NCI-H460 (cell line): ENCODE data around the gene STYX. TPM values are rescaled to one million over a fixed set of nuclear protein-coding genes. Genes with fewer than 3 reads are reported as not detected.
"Not testable (repeated sequence)": the region's sequence is repeated elsewhere in the genome, so short reads cannot be mapped to it uniquely, and the experiment has no call there.

Source experiments
- DNase-seq: peaks from one replicate; pipeline ENCODE4 v3.0.0-alpha.2; 2016; ENCODE audit warnings: low read depth; ENCODE audit errors: extremely low read depth
- total RNA-seq: library from RNA; depleted of rRNA; stranded (reverse); fragments of >200 nt; shearing (Covaris generic); gene quantifications from 2 replicates; pipeline ENCODE4 v1.2.3, GENCODE V29; 2014

STYX gene
- total RNA-seq, 1 experiment from 2014 or later: 15.7 TPM

DNA sequence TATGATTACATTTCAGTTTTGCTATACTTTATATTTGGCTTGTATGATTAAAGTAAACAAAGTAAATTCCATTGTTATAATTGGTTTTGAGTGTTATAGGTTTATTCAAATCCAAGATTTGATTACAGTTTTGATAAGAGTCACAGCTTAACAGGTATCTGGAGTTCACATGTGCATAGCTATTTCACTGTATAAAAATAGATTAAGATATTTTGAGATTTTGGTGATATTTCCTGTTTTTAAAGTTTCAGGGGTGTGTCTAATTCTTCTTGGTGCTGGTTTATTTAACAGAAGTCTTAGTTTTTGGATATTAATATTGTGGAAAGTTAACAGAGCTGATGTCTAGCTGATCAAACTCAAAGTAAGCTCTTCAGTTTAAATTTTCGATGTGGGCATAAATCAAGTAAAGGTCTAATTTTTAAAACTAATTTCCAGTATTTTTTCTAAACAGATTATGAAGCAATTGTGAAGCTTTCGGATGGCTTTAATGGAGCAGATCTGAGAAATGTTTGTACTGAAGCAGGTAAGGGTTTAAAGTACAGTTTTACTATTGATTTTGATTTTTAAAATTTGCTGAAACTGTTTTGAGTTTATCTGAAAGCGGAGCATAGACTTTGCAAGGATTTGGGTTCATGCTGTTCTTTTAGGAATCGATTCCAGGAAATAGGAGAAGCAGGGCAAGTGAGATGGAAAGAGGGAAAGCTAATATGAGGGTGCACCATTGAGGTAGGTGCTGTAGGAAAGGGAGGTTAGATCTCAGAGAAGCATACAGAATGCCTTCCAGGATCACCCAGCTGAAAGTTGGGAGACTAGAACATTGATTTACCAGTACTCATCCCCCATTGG, 6.2 kb upstream of the STYX start:
- DNase-seq: no peak

DNA sequence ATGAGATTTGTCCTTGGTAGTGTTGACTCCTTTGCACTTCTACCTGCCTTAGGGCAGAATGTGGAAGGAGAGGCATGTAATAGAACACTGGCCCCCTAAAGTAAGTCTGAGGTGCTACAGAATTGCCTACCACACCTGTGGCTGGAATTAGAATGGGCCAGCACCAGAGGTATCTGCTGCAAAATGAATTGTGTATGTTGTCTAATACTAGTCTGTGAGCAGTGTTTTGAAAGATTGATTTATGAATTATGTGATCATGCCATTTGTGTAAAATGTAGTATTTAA, 5.7 kb upstream of the STYX start:
- no peak for DNase-seq

DNA sequence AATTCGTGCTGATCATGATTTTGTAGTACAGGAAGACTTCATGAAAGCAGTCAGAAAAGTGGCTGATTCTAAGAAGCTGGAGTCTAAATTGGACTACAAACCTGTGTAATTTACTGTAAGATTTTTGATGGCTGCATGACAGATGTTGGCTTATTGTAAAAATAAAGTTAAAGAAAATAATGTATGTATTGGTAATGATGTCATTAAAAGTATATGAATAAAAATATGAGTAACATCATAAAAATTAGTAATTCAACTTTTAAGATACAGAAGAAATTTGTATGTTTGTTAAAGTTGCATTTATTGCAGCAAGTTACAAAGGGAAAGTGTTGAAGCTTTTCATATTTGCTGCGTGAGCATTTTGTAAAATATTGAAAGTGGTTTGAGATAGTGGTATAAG, 2.5 kb upstream of the STYX start:
- DNase-seq: not testable (repeated sequence)

DNA sequence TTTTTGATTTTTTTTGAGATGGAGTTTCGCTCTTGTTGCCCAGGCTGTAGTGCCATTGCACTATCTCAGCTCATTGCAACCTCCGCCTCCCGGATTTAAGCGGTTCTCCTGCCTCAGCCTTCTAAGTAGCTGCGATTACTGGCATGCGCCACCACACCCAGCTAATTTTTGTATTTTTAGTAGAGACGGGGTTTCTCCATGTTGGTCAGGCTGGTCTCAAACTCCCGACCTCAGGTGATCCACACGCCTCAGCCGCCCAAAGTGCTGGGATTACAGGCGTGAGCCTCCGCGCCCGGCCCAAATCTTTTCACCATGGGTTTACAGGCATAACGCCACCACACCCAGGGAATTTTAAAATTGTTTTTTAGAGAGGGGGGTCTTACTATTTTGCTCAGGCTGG, 931 bp upstream of the STYX start:
- DNase-seq: not testable (repeated sequence)

DNA sequence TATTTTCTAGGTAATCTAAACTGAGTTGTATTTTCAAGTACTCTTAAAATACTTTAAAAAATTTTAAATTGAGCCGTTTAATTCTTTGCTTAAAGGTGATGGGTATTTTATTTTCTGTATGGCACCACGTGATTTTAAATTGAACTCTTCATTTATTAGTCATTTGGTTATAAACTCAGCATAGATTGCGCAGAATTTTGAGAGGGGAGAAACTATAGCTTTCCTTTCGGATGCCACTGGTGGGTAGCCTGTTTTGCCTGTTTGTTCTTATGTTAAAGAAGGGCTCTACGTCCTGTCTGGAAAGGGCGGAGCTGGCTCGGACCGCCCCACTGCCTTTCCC, 411 bp upstream of the STYX start:
- DNase-seq: no peak

DNA sequence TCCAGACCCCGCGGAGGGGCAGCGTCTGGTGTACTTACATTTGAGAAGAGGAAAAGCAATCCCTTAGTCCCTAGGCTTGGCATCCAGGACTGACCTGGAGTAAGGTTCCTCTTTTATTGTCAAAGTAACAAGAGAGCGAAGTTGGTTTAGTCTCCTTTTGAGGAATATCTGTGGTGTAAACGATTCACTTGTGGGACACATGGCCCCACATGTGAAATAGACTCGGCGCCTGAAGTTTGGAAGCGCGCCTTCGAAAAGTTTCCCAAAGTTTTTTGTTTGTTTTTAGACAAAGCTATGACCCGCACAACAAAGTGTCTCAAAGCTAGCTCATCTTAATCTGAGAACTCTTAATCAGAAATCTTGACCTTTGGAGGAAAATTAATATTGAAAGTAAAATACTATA, 744 bp downstream of the STYX start:
- DNase-seq: no peak

DNA sequence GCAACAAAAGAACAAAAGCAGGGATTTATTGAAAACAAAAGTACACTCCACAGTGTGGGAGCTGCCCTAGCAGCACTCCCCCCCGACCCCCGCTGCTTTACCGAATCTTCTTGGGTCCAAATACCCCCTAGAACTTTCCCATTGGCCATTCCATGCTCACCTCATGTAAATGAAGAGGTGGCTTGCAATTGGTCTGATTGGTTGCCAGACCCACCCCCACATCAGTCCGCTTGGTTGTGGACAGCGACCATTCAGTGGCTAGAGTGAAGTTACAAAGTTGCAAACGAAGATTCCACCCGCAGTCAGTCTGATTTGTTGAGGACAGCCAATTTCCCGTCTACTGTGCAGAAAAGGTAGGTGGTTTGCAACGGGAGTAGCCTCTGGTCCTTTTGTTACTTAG, 3.9 kb downstream of the STYX start:
- no peak for DNase-seq

DNA sequence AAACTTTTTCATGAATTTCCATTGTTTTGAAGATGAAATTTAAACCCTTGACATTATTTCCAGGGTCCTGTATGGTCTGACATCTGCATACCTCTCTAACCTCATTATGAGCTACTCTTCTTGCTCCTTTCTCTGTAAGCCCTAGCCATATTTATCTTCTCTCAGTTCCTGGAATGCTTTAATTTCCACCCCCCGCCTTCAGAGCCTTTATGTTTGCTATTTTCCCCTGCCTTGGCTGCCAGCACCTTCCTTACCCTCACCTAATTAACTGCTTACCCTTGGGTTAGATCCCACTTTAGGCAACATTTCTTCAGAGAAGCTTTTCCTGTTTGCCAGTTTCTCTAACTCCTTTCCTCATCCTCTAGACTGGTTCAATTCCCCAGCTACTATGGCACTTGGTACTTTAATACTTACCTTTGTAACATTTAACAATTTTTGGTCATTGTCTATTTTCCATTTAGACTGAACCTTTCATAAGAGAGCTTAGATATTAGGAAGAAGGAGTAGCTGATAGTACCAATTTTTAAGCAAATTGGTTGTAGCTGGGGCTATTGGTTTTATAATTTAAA, 6.0 kb downstream of the STYX start:
- DNase-seq: no peak

DNA sequence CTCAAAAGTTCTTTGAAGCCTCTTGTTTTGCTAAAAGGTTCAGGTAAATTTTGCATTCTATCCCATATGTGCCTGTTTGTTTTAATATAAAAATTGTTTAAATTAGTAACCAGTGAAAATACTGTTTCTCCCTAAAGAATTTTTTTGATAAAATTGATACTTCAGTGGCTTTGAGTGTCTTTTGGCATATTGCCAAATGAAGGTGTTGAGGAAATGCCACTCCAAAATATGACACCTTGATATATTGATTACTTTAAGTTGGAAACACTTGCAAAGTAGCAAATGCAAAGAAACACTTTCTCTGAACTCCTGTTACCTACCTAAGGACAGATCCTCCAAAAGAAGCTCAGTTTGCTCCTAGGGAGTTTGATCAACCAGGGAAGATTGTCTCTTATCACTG, 8.4 kb downstream of the STYX start:
- DNase-seq: no peak

DNA sequence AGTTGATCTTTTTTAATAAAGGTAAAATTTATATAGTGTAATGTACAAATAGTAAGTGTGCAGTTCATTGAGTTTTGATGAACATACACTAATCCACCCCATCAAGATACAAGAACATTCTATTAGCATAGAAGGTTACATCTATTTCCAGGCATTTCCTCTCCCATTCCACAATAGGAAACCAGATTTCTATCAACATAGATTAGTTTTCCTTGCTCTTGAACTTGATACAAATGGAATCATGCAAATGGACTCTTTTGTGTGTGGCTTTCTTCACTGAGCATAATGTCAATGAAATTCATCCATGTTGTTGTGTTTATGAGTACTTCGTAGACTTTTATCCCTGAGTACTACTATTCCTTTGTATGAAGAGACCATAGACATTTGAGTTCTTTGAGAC, 10.8 kb downstream of the STYX start:
- no peak for DNase-seq

DNA sequence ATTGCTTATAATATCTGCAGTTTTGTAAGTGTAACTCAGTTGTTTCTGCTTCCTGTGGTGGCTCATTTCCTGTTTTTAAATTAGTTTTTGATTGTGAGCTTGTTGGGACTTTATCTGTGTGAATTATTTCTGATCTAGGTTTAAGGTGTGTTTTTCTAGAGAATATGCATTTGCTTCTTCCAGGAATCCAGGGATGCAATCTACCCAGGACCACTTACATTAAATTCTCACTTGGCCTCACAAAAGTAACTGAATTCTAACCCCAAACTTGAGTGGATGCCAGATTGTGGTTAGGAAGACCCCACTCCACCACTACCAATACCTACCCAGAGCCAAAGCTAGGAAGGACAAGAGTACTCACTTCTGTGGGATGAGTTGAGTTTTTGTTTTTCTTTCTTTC, 11.9 kb downstream of the STYX start:
- no peak for DNase-seq

DNA sequence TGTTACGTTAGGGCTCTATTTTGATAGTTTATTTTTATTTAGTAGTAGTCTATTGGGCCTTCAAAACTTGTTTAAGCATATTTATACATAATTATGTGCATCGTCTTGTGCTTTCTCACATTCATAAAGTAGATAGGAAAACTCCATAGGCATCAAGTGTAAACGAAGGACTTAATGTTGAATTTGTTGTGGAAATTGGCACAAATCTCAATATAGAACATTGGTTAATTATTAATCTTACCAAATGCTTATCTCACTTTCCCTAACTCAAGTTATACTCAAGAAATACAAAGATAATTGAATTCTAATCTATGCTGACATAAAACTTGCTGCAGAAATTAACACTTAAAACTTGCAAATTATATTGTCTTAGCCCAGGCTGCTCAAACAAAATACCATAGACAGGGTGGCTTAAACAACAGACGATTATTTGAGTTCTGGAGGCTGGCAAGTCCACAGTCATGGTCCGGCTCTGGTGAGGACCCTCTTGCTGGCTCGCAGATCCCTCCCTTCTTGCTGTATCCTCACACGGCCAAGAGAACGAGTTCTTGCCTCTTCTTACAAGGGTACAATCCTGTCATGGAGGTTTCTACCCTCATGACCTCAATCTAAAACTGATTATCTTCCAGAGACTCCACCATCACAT, 18.8 kb downstream of the STYX start:
- DNase-seq: no peak

DNA sequence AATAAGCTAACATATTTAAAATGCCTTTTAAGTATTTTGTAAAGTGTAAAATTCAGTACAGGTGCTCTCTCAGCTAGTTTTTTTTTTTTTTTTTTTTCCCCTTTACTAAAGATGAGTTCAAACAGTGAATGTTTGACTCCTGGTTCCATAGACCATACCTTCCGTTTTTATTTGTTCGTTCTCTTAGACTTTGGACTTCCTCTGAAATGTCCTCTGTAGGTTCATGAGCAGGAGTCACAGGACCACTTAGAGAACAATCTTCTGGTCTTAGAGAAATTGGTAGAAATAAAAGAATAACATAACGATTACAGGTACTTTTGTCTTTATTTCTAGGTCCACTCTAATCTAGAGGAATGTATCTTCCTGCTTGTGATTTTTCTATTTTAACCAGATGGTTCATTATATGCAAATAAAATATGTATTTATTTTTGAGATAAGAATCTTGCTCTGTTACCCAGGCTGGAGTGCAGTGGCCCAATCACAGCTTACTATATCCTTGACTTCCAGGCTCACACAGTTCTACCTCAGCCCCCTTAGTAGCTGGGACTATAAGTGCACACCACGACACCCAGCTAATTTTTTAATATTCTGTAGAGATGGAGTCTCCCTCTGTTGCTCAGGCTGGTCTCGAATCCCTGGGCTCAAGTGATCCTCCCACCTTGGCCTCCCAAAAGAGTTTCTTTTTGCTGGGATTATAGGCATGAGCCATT, 25.8 kb downstream of the STYX start:
- DNase-seq: no peak

DNA sequence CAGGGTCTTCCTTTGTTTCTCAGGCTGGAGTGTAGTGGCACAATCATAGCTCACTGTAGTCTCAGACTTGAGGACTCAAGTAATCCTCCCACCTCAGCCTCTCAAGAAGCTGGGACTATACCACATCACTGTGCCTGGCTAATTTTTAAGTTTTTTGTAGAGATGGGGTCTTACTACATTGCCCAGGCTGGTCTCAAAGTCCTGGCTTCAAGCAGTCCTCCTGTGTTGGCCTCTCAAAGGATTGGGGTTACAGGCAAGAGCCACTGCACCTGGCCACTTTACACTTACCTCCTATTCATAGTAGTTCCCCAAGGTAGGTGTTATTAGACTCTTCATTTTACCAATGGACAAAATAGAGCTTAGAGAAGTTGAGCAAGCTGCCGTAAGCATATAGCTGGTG, 29.2 kb downstream of the STYX start:
- DNase-seq: no peak

DNA sequence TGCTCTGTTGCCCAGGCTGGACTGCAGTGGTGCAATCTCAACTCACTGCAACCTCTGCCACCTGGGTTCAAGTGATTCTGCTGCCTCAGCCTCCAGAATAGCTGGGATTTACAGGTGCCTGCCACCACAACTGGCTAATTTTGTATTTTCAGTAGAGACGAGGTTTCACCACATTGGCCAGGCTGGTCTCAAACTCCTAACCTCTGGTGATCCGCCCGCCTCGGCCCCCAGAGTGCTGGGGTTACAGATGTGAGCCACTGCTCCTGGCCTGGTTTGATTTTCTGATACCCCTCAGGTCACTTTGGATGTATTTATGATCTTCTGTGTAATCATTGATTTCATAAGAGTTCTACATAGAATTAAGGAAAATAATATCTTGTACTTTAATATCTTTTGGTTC, 33.0 kb downstream of the STYX start:
- DNase-seq: not testable (repeated sequence)

DNA sequence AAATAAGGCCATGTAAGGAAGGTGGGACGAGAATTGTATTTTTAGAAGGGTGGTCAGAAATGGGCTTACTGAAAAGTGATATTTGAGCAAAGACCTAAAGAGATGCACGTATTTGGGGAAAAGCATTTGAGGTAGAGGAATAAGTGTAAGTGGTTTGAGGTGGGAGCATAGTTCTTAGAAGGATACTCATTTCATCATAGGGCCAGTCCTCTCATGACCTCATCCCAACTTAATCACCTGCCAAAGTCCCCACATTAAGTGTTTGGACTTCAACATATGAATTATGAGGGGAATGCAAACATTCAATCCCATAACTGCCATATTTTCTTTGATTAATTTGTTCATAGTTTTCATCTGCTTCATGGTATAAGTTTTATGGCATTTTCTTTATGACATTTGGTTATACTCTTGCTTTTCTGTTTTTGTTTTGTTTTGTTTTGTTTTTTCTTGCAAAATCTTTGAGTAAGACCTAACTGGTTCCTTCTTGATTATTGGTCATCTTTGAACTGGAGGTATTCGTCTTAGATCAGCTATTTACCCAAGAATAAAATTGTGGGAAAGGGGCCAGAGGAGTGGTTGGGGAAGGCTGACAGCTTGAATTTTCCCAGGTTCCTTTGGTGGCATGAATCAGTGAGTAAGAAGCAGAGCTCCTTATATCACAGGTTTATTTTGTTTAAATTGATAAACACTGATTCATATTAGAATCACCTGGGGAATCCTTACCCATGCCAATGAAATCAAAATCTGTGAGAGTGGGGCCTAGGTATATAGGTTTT, 37.3 kb downstream of the STYX start:
- no peak for DNase-seq

DNA sequence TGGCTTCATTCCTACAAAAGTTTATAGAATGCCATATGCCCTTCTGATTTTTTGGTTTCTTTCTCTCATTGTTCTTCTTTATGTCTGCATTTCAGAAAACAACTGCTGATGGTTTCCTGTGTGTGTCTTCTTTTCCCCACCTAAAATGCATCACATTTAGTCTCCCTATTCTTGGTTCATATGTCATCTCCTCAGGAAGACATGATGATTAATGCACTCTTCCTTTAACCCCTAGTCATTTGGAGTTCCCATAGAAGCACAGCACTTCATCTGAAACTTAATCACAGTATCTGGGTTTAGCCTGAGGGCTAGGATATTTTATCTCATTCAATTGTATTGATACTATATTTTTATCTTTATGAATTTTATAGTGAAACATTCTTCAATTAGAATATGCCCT, 39.9 kb downstream of the STYX start:
- no peak for DNase-seq

DNA sequence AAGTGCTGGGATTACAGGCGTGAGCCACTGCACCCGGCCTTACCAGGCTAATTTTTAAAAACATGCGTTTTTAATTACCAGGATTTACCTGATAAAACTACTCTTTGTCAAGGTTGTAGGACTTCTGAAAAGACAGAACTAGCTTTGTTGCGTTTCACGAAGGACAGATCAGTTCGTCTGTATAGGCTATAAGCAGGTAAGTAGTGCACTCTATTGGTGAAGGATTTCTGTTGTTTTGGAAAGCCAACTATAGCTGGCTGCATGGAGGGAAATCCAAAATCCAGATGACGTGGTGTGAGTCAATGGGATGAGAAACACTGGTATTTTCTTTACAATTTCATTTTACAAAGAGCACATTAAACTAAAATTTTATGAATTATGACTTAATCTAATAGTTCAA, 46.9 kb downstream of the STYX start:
- DNase-seq: no peak

DNA sequence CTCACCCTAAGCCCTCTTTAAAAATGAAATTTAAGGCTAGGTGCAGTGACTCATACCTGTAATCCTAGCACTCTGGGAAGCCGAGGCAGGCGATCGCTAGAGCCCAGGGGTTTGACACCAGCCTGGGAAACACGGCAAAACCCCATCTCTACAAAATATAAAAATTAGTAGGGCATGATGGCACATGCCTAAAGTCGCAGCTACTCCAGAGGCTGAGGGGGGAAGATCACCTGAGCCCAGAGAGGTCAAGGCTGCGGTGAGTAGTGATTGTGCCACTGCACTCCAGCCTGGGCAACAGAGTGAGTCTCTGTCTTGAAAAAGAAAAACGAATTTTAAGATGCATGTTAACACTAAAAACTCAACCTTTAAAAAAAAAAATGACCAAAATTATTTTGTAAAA, 48.7 kb downstream of the STYX start:
- no peak for DNase-seq

DNA sequence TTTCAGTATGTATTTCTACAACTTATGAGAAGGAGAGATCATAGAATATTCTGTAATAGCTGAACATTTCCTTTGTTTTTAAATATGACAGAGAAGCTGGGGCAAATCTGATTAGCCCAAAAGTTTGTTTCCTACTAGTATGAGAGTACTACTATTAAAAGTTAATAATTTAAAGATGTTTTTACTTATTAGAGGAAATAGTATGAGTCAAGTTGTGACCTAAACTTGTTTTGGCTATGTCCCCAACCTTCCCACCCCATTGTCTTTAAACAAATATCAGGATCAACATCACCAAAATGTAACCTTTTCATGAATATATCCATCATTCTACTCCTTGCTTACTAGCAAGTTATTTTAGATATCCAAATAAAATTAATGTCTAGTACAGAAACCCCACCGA, 50.9 kb downstream of the STYX start:
- no peak for DNase-seq

DNA sequence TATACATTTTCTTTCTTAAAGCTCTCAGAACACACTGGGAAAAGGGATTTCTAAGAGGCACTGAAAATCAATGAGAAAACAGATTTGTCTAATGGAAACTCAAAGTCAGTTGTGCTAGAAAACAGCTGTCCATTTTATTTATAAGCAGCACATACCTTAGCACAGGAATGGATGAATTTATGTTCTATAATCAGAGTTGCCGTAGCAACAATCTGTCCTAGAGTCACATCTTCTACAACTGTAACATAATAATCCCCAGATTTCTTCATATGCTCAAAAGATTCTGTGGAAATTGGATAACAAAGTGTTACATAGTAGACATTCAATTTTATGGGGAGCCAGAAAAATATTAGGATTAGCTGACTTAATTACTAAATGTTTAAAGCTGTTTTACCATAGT, 51.7 kb downstream of the STYX start:
- DNase-seq: no peak
